Measurements from ENCODE around the gene STEEP1. TPM values are rescaled to one million over a fixed set of nuclear protein-coding genes. Genes with fewer than 3 reads are reported as not detected.

The STEEP1 gene
- total and polyA plus RNA-seq, 10 of the 15 experiments (the other 5 are each of a cell fraction or from before 2014, with no cell fraction given): 15.1 to 53.8 (median 26.0) TPM

DNA sequence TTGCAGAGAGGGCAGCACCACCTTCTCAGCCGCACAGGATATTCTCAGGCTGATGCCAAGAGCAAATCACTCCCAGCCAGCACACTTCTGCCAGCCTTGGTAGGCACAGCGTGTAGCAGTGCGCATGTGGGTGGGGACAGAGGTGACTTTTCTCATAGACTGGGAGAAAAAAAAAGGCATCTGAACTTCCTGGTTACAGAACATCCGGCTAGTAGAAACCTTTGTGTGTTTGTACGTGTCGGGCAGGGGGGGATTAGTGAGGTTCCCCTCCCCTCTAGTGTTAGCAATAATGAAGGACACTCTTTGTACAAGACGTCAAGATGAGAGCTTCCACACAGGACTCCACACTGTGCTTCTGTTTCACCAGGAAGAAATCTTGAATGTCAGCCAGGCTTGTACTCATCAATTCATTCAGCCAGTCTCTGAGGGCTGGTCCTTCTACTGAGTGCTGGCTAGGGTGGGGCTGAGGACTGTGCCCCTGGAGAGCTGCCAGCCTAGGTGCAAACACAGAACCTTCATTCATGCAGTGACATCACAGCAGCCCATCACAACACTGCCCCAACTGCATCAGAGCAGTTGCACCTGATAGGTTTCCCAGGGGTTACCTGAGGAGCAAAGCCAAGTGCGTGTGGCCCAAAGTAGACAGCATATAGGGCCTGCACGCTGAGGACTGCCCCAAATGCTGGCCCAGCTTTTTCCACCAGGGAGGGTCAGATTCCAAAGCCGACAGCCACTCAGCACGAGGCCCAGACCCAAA lies 62.3 kb downstream of the STEEP1 start:
- CTCF ChIA-PET: interaction anchor here (1.1 to 1.6 kb wide), 3 partner anchors 9 to 13 kb away, joined by 4 read pairs; no protein-coding TSS in a partner anchor
- BruUV-seq (replicated peaks): no TSS peak
- POLR2A ChIA-PET: no interaction called here
- intact Hi-C loops (cut with micrococcal nuclease; ENCODE audit: unreplicated experiment) (no loop called here), in situ Hi-C loops (cut with MboI) (no loop called here)
- Histone ChIP-seq H4K20me1 (ENCODE audit: control insufficient read depth, insufficient read depth) (no peaks in the 10 kb centered on the region), H3K9me3 (replicated peaks; ENCODE audit: control insufficient read depth, insufficient read depth, low read length) (no peaks in the 10 kb centered on the region), H3K27me3 (replicated peaks in 1 of 2; ENCODE audit: control insufficient read depth in 2 of 2, insufficient read depth in 2 of 2, low read length in 1 of 2) (no peaks in the 10 kb centered on the region), H3K27ac (ENCODE audit: control insufficient read depth, insufficient read depth) (no peak overlapping the region), H3K36me3 (ENCODE audit: control insufficient read depth in 2 of 2, insufficient read depth in 2 of 2, low read length in 1 of 2) (no peaks in the 10 kb centered on the region), H3K4me3 (no peak overlapping the region), H3K9ac (ENCODE audit: control insufficient read depth, insufficient read depth, low read length) (no peak overlapping the region), H3K4me1 (ENCODE audit: control insufficient read depth, insufficient read depth, low read length) (no peaks in the 10 kb centered on the region), H3K4me2 (ENCODE audit: control insufficient read depth, insufficient read depth) (no peak overlapping the region), H3K79me2 (ENCODE audit: control insufficient read depth, insufficient read depth, low read length) (no peaks in the 10 kb centered on the region), H2AFZ (ENCODE audit: control insufficient read depth, low read depth, low read length) (peak overlapping the region; percentile 23; the same call in 1 of the 2 replicates)
- FAIRE-seq (no peak), DNase-seq (ENCODE audit: low read depth, low spot score) (no peak), ATAC-seq (no peak)
- no peak for TF ChIP-seq BRCA1 (IDR thresholded peaks at IDR 0.05; ENCODE audit: low read depth, low read length)
- TF ChIP-seq JUNB (IDR thresholded peaks at IDR 0.05): no peak
- SMC1A ChIA-PET (ENCODE audit: uncharacterized antibody, unreplicated experiment): interaction anchor here (1.3 kb wide), 1 partner anchor 10 kb away, joined by 3 read pairs; no protein-coding TSS in a partner anchor
- WGBS (ENCODE audit: insufficient coverage, insufficient replicate concordance, low lambda C conversion rate, missing lambda C conversion rate): 41% methylated on average over 11 of the region's 11 CpGs
- RAD21 ChIA-PET (ENCODE audit: unreplicated experiment): no interaction called here

GRCh38 chrX:119501511-119502148 lies 63.6 kb downstream of the STEEP1 start:
- no peaks in the 10 kb centered on the region for H4K20me1 ChIP-seq (ENCODE audit: control insufficient read depth, insufficient read depth)
- FAIRE-seq (no peak), ATAC-seq (no peak), DNase-seq (ENCODE audit: low read depth, low spot score) (no peak)
- H3K79me2 ChIP-seq (ENCODE audit: control insufficient read depth, insufficient read depth, low read length): no peaks in the 10 kb centered on the region
- BruUV-seq (replicated peaks): no TSS peak
- no peaks in the 10 kb centered on the region for H3K27me3 ChIP-seq (replicated peaks in 1 of 2; ENCODE audit: control insufficient read depth in 2 of 2, insufficient read depth in 2 of 2, low read length in 1 of 2)
- 44% methylated on average over 5 of the region's 7 CpGs for WGBS (ENCODE audit: insufficient coverage, insufficient replicate concordance, low lambda C conversion rate, missing lambda C conversion rate)
- in situ Hi-C loops (cut with MboI) (no loop called here), intact Hi-C loops (cut with micrococcal nuclease; ENCODE audit: unreplicated experiment) (no loop called here)
- no peaks in the 10 kb centered on the region for H3K9me3 ChIP-seq (replicated peaks; ENCODE audit: control insufficient read depth, insufficient read depth, low read length)
- no peak overlapping the region for H3K4me3 ChIP-seq
- ChIA-PET SMC1A (ENCODE audit: uncharacterized antibody, unreplicated experiment) (interaction anchor here (0.6 to 0.9 kb wide), 2 partner anchors 98 to 278 kb away, joined by 3 to 4 read pairs; no protein-coding TSS in a partner anchor), RAD21 (ENCODE audit: unreplicated experiment) (no interaction called here), POLR2A (interaction anchor here (0.7 to 1.6 kb wide), 3 partner anchors 33 to 54 kb away, joined by 5 to 7 read pairs (median 5); no protein-coding TSS in a partner anchor), CTCF (interaction anchor here (0.7 to 2.3 kb wide), 5 partner anchors 11 to 19 kb away, joined by 3 to 14 read pairs (median 4); no protein-coding TSS in a partner anchor)
- H2AFZ ChIP-seq (ENCODE audit: control insufficient read depth, low read depth, low read length): no peak overlapping the region
- H3K4me1 ChIP-seq (ENCODE audit: control insufficient read depth, insufficient read depth, low read length): no peaks in the 10 kb centered on the region
- no peaks in the 10 kb centered on the region for H3K36me3 ChIP-seq (ENCODE audit: control insufficient read depth in 2 of 2, insufficient read depth in 2 of 2, low read length in 1 of 2)
- H3K27ac ChIP-seq (ENCODE audit: control insufficient read depth, insufficient read depth): no peak overlapping the region
- H3K9ac ChIP-seq (ENCODE audit: control insufficient read depth, insufficient read depth, low read length): no peak overlapping the region
- H3K4me2 ChIP-seq (ENCODE audit: control insufficient read depth, insufficient read depth): no peak overlapping the region
- TF ChIP-seq SREBF2 (IDR thresholded peaks at IDR 0.05; ENCODE audit: low read length) (no peak), CUX1 (IDR thresholded peaks at IDR 0.05; ENCODE audit: insufficient replicate concordance, low read depth, low read length) (no peak), SPI1 (IDR thresholded peaks at IDR 0.05; ENCODE audit: borderline replicate concordance, insufficient read depth, low read depth, low read length) (no peak), CBX3 (IDR thresholded peaks at IDR 0.05; ENCODE audit: borderline replicate concordance, low read depth) (no peak), RCOR1 (conservative IDR thresholded peaks at IDR 0.05; ENCODE audit: low read depth, low read length) (no peak), DPF2 (IDR thresholded peaks at IDR 0.05) (no peak), MTA3 (IDR thresholded peaks at IDR 0.05; ENCODE audit: borderline replicate concordance, low read length) (no peak), RBBP5 (conservative IDR thresholded peaks at IDR 0.05) (no peak), HDGF (IDR thresholded peaks at IDR 0.05) (no peak), STAT1 (conservative IDR thresholded peaks at IDR 0.05) (no peak)

Measured in GM12878 (cell line).